ENCODE measurements around the gene PTPRS. TPM values are rescaled to one million over a fixed set of nuclear protein-coding genes. Genes with fewer than 3 reads are reported as not detected.
A peak's percentile ranks its signal among the peaks of the same experiment; 100 is the strongest.

Gene PTPRS
- total and polyA plus RNA-seq, 9 of the 15 experiments (the other 6 are each of a cell fraction or from before 2014, with no cell fraction given): 1.1 to 49.4 (median 14.1) TPM

DNA sequence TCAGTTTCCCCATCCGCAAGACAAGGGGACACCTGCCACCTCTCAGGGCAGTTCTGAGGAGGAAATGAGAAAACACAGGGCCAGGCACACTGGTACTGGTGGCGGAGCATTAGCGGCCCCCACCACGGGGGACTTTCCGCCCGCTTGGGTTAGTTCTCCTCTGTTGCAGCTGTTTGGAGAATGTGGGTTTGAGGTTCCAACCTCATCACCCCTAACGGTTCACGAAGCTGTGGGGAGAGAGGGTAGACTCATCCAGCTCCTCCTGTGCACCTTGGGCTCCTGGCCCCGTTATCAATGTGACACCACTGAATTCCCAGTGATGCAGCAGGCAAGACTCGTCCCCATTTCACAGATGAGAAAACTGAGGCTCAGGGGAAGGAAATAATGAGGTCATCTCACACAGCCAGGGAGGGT is 10.3 kb downstream of the PTPRS start (continued):
- peak; percentile 90 for TF ChIP-seq RBM25 (IDR thresholded peaks at IDR 0.05; ENCODE audit: low read depth, low read length, severe bottlenecking)

DNA sequence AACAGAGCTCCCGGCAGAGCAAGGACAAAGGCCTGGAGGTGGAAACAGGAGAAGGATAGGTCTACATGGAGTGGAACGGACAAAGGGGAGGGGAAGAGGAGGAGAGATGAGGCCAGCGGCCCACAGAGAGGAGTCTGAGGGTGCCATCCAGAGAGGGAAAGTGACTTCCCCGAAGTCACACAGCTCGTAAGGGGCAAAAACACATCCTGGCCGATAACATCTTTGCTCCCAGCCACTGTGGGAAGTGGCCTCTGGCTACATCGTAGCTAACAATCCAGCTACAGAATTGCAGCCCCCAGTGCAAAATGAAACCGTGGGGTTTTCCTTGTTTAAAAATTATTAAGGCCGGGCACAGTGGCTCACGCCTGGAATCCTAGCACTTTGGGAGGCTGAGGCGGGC is 11.5 kb downstream of the PTPRS start:
- BruUV-seq (replicated peaks): no TSS peak
- H3K4me1 ChIP-seq (replicated peaks in 1 of 2; ENCODE audit: control insufficient read depth in 2 of 2, insufficient read depth in 2 of 2, low read length in 2 of 2): peaks cover 0 to 9% of the 10 kb centered on the region in 2 experiments; a peak in 3 of 5 replicates
- peak; percentile 45 for TF ChIP-seq BCOR (IDR thresholded peaks at IDR 0.05)
- no peak for TF ChIP-seq RFX5 (IDR thresholded peaks at IDR 0.05; ENCODE audit: low read depth, low read length)
- TF ChIP-seq HMG20A (CRISPR knock-in tag; conservative IDR thresholded peaks at IDR 0.05): no peak
- TF ChIP-seq SMARCA5 (IDR thresholded peaks at IDR 0.05): peak; percentile 45; the same call in 1 of the 2 replicates
- peak; percentile 61 for TF ChIP-seq ZFP36 (IDR thresholded peaks at IDR 0.05; ENCODE audit: low read depth, low read length, partially characterized antibody)
- no peak for TF ChIP-seq OTX1 (CRISPR knock-in tag; IDR thresholded peaks at IDR 0.05)
- no peak for TF ChIP-seq THRA (IDR thresholded peaks at IDR 0.05)
- H3K9me3 ChIP-seq (replicated peaks; ENCODE audit: control insufficient read depth, insufficient read depth, low read depth, low read length): 0 out of 2 replicates have a peak, but pooled peaks cover 2% of the 10 kb centered on the region
- ATAC-seq (no peak), FAIRE-seq (no peak), DNase-seq (ENCODE audit: extremely low read depth in 1 of 4, low spot score in 3 of 4) (no peak)
- H3K9me1 ChIP-seq (ENCODE audit: control insufficient read depth, insufficient read depth, low read length): no peaks in the 10 kb centered on the region
- 0 out of 2 replicates have a peak, but pooled peaks cover 7% of the 10 kb centered on the region for H4K20me1 ChIP-seq (replicated peaks; ENCODE audit: control insufficient read depth, insufficient read depth, low read length)
- H3K9ac ChIP-seq (ENCODE audit: insufficient read depth in 1 of 2, low read depth in 2 of 2, low read length in 2 of 2): no peak overlapping the region
- H3K36me3 ChIP-seq (ENCODE audit: control insufficient read depth, insufficient read depth, low read length): no peaks in the 10 kb centered on the region
- ChIA-PET CTCF (ENCODE audit: low intra/inter-chr PET ratio) (interaction anchor here (0.5 to 0.6 kb wide), 2 partner anchors 191 to 213 kb away, joined by 3 to 4 read pairs; no protein-coding TSS in a partner anchor), POLR2A (no interaction called here)
- no peaks in the 10 kb centered on the region for H3K79me2 ChIP-seq (ENCODE audit: control insufficient read depth, insufficient read depth, low read length)
- 21% methylated on average over 9 of the region's 11 CpGs for WGBS (ENCODE audit: insufficient coverage, low coverage, missing lambda C conversion rate)
- H2AFZ ChIP-seq (ENCODE audit: low read depth, low read length): no peak overlapping the region
- intact Hi-C loops (cut with micrococcal nuclease): no loop called here
- in situ Hi-C loops (cut with MboI): no loop called here
- no peak overlapping the region for H3K4me3 ChIP-seq
- H3K27me3 ChIP-seq (ENCODE audit: control insufficient read depth in 2 of 2, insufficient read depth in 2 of 2, low read length in 2 of 2): peaks cover 0 to 6% of the 10 kb centered on the region in 2 experiments; a peak in 1 of 5 replicates
- no peak overlapping the region for H3K27ac ChIP-seq (ENCODE audit: extremely low read depth, low read depth, low read length)
- no peak overlapping the region for H3K4me2 ChIP-seq (ENCODE audit: insufficient read depth, low read length)

Measured in K562 (cell line).